Fibroblast of lung (primary cell): ENCODE results near the gene IER3. TPM values are rescaled to one million over a fixed set of nuclear protein-coding genes. Genes with fewer than 3 reads are reported as not detected.

Source experiments
- DNase-seq, 2 donors: peaks; one replicate each; pipeline versions ENCODE4 v3.0.0 to v3.0.0-alpha.2; 2010; ENCODE audit warnings: low read depth in 2 of 2
- H2AFZ ChIP-seq: 2 replicates; pipeline ENCODE4 v1.5.1; 2012; ENCODE audit warnings: low read length, control low read depth, inconsistent platforms
- H3K27ac ChIP-seq: 2 replicates; pipeline ENCODE4 v1.5.1; 2011; ENCODE audit warnings: low read length, control low read depth; ENCODE audit not compliant: insufficient read depth
- H3K27me3 ChIP-seq: 2 replicates; pipeline ENCODE4 v1.5.1; 2011; ENCODE audit warnings: mild to moderate bottlenecking, low read length; ENCODE audit not compliant: control insufficient read depth, insufficient read depth
- H3K36me3 ChIP-seq: 2 replicates; pipeline ENCODE4 v1.5.1; 2011; ENCODE audit warnings: low read length; ENCODE audit not compliant: control insufficient read depth, insufficient read depth
- H3K4me1 ChIP-seq: 2 replicates; pipeline ENCODE4 v1.5.1; 2011; ENCODE audit warnings: low read length; ENCODE audit not compliant: control insufficient read depth, insufficient read depth; ENCODE audit errors: extremely low read depth
- H3K4me2 ChIP-seq: 2 replicates; pipeline ENCODE4 v1.5.1; 2011; ENCODE audit warnings: low read length, control low read depth; ENCODE audit not compliant: insufficient read depth; ENCODE audit errors: extremely low read depth
- H3K4me3 ChIP-seq, 4 experiments: fragments of 200-600 bp in 1 of 4; sonication (generic) in 1 of 4; replicated peaks in 1 of 4; 2 replicates each; pipeline ENCODE4 v1.5.1; 2011 to 2016; ENCODE audit warnings: low read length in 4 of 4, low read depth in 3 of 4, mild to moderate bottlenecking in 3 of 4, control low read depth in 2 of 4, inconsistent platforms in 1 of 4, mixed read lengths in 1 of 4; ENCODE audit not compliant: insufficient read depth in 1 of 4; ENCODE audit errors: control extremely low read depth in 1 of 4
- H3K79me2 ChIP-seq: 2 replicates; pipeline ENCODE4 v1.5.1; 2012; ENCODE audit warnings: mild to moderate bottlenecking, low read length, inconsistent platforms; ENCODE audit not compliant: control insufficient read depth, insufficient read depth
- H3K9ac ChIP-seq: 2 replicates; pipeline ENCODE4 v1.5.1; 2011; ENCODE audit warnings: mild to moderate bottlenecking, low read length, control low read depth; ENCODE audit not compliant: insufficient read depth
- H3K9me3 ChIP-seq: 2 replicates; pipeline ENCODE4 v1.5.1; 2012; ENCODE audit warnings: low read depth, low read length; ENCODE audit not compliant: control insufficient read depth, insufficient read depth
- H4K20me1 ChIP-seq: 2 replicates; pipeline ENCODE4 v1.5.1; 2011; ENCODE audit warnings: low read length; ENCODE audit not compliant: control insufficient read depth, insufficient read depth; ENCODE audit errors: extremely low read depth
- CTCF ChIP-seq, 2 donors: IDR thresholded peaks in 1 of 2; conservative IDR thresholded peaks in 1 of 2; 1 replicate in 1 of 2; 2 replicates in 1 of 2; pipeline ENCODE4 v1.5.1; 2011 to 2012; ENCODE audit warnings: low read length in 2 of 2, control low read depth in 1 of 2, inconsistent platforms in 1 of 2, low read depth in 1 of 2, mild to moderate bottlenecking in 1 of 2
- EZH2 ChIP-seq: IDR thresholded peaks from 2 replicates; pipeline ENCODE4 v1.5.1; 2012; ENCODE audit warnings: low read length, control low read depth, mild to moderate bottlenecking; ENCODE audit errors: missing control alignments
- polyA plus RNA-seq, 2 donors: library from polyadenylated mRNA; depleted of rRNA in 1 of 2; stranded (reverse) in 1 of 2; unstranded in 1 of 2; fragments of >200 nt; gene quantifications; 2 replicates each; pipeline ENCODE4 v1.2.1, GENCODE V29; 2011 to 2012; ENCODE audit warnings: missing spikeins in 1 of 2
- total RNA-seq: library from RNA; depleted of rRNA; stranded (reverse); fragments of >200 nt; gene quantifications from 2 replicates; pipeline ENCODE4 v1.2.1, GENCODE V29; 2014

IER3 gene
- total and polyA plus RNA-seq, 2 donors (not counting 1 experiment from before 2014, with no cell fraction given) = 34.2 to 43.3 TPM

- Histone ChIP-seq H3K27ac (no peak overlapping the region), H3K36me3 (peaks cover 10% of the 10 kb centered on the region), H3K79me2 (peaks cover 6% of the 10 kb centered on the region), H3K4me1 (peaks cover 2% of the 10 kb centered on the region), H3K9me3 (no peaks in the 10 kb centered on the region), H3K4me3 (no peak overlapping the region), H2AFZ (no peak overlapping the region), H3K9ac (no peak overlapping the region), H4K20me1 (no peaks in the 10 kb centered on the region), H3K4me2 (no peak overlapping the region), H3K27me3 (no peaks in the 10 kb centered on the region)
- no peak for DNase-seq
- TF ChIP-seq CTCF (conservative IDR thresholded peaks at IDR 0.05 in 1 of 2, IDR thresholded peaks at IDR 0.05 in 1 of 2; ENCODE audit: low read depth in 1 of 2, low read length in 2 of 2) = no peak
- TF ChIP-seq EZH2 = no peak
Observed at GRCh38 chr6:30712441-30712945, 31.9 kb downstream of the IER3 start.

DNA sequence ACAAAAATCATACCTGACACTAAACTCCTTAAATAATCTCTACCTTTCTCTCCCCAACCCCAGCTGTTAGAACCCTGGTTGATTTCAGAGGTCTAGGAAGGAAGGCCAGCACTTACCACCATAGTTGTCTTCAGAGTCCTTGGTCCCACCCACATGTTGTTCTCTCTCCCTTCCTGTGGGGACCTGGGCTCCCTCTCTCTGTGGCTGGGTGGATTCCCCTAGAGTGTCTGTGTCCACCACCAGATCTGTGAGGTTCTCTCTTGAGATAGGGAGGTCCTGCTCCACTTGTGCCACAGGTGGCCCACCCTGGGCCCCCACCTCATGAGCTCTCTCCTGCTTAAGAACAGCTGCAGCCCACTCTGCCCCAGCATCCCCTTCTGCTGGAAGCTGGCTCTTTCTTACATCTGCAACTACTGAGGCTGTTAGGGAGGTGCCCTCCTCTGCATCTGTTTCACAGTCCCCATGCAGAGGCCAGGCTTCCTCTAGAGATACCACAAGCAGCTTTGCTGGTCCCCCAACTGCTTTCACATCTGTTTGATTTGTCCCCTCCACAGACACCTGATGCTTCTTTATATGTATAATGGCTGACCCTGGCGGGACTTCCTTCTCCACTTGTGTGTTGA, 32.5 kb downstream of the IER3 start:
- H3K9me3 ChIP-seq = no peaks in the 10 kb centered on the region
- no peak overlapping the region for H3K9ac ChIP-seq
- H2AFZ ChIP-seq = no peak overlapping the region
- H3K79me2 ChIP-seq = peaks cover 6% of the 10 kb centered on the region
- TF ChIP-seq EZH2 = no peak
- TF ChIP-seq CTCF (conservative IDR thresholded peaks at IDR 0.05 in 1 of 2, IDR thresholded peaks at IDR 0.05 in 1 of 2; ENCODE audit: low read depth in 1 of 2, low read length in 2 of 2) = no peak
- peaks cover 2% of the 10 kb centered on the region for H3K4me1 ChIP-seq
- H3K4me3 ChIP-seq = no peak overlapping the region
- no peaks in the 10 kb centered on the region for H3K27me3 ChIP-seq
- no peak overlapping the region for H3K4me2 ChIP-seq
- DNase-seq = no peak
- H3K27ac ChIP-seq = no peak overlapping the region
- no peaks in the 10 kb centered on the region for H4K20me1 ChIP-seq
- H3K36me3 ChIP-seq = peaks cover 10% of the 10 kb centered on the region

DNA sequence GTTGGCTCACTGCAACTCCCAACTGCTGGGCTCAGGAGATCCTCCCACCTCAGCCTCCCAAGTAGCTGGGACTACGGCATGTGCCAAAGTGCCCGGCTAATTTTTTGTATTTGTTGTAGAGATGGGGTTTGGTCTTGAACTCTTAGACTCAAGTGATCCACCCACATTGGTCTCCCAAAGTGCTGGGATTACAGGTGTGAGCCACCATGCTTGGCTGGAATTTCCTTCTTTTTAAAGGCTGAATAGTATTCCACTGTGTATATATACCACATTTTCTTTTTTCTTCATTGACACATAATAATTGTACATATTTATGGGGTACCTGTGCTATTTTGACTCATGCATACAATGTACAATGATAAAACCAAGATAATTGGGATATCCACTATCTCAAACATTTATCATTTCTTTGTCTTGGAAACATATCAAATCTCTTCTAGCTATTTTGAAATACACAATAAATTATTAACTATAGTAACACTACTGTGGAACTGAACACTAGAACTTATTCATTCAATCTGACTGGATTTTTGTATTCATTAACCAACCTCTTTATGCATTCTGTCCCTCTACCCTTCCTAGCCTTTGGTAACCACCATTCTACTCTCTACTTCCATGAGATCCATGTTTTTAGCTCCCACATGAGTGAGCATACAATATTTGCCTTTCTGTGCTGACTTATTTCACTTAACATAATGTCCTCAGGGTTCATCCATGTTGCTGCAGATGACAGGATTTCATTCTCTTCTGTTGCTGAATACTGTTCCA, 35.1 kb downstream of the IER3 start:
- Histone ChIP-seq H4K20me1 (no peaks in the 10 kb centered on the region), H3K27ac (no peak overlapping the region), H3K9ac (no peak overlapping the region), H3K9me3 (no peaks in the 10 kb centered on the region), H3K4me3 (no peak overlapping the region), H3K4me1 (no peaks in the 10 kb centered on the region), H3K4me2 (no peak overlapping the region), H2AFZ (no peak overlapping the region), H3K36me3 (peaks cover 10% of the 10 kb centered on the region), H3K79me2 (no peaks in the 10 kb centered on the region), H3K27me3 (no peaks in the 10 kb centered on the region)
- DNase-seq = no peak
- TF ChIP-seq EZH2 (no peak), CTCF (conservative IDR thresholded peaks at IDR 0.05 in 1 of 2, IDR thresholded peaks at IDR 0.05 in 1 of 2; ENCODE audit: low read depth in 1 of 2, low read length in 2 of 2) (no peak)
